Stimulated activated CD4-positive, alpha-beta T cell treated with anti-CD3 and anti-CD28 coated beads, TNF-alpha, amount 100 ng/mL, for 48 hours (primary cell): ENCODE results near the gene DGLUCY.
"Not testable (repeated sequence)": the region's sequence is repeated elsewhere in the genome, so short reads cannot be mapped to it uniquely, and the experiment has no call there.

Source experiments
- DNase-seq, 3 donors: peaks; one replicate each; pipeline ENCODE4 v3.0.0-alpha.2; 2020; ENCODE audit warnings: low read depth in 3 of 3

Gene DGLUCY

GRCh38 chr14:91108941-91109611 lies 4.8 kb upstream of the DGLUCY start:
- no peak for DNase-seq

GRCh38 chr14:91111443-91111842 lies 2.4 kb upstream of the DGLUCY start:
- no peak for DNase-seq

DNA sequence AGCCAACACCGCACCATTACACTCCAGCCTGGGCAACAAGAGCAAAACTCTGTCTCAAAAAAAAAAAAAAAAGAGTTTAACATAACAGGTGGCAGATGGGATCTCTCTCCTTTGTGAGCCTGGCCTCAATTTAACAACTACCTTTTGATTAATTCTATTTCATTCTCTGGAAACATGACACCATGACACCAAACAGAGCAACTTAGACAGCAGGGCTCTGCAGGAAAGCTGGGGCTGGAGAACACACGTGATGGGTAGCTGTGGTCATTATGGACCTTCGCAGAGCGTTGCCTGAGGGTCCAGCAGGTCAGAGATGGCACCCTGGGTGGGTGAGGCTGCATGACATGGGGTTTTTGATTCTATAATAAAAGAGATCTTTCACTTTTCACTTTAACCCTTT lies 1.7 kb upstream of the DGLUCY start:
- DNase-seq, result no peak

DNA sequence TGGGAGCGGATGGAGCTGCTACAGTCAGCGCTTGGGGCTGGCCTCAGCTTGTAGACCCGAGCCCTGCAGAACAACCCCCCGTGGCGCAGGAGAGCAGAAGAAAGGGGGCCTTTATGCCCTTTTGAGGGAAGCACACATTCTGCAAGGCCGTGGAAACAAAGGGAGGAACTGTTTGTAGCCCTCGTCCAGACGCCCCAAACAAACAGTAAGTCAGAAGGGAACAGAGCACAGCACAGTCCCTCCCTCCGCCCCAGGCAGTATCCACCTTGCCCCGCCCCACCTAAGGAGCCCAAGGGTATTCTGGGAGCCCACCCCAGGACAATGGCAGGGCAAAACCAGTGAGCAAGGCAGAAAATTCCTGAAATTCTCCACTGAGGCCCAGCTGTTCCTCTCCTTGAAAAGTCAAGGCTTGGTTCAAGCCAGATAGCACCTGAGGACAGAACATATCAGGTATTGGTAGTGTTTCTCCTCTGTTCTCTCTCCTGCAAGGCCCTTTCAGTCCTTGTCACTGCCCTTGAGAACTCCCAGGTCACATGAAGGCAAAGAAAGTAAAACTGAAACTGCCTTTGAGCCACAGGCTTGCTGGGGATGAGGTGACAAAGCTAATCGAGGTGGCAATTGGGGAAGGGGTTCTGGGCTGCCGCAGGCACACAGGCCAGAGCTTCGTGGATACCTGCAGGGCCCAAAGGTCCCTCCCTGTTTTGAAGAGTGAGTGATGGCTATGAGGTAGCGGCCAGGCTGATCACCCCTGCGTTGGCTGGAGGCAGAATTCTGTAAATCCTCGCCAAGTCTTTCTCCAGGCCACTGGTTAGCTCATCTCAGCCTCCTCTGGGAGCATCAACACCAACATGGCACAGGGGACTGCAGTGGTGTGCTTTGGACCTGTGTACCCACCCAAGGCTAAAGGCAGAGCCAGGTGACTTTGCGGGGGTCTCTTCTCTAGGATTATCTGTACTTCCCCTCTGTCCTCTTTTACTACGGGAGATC lies 499 bp downstream of the DGLUCY start:
- peak in 2 of 3 donors; percentile 33 to 55 for DNase-seq

- no peak for DNase-seq
These were observed 2.3 kb downstream of the DGLUCY start for GRCh38 chr14:91115986-91116770.

- peak in 1 of 3 donors; percentile 34 for DNase-seq
These were observed 3.2 kb downstream of the DGLUCY start for GRCh38 chr14:91116913-91117588.

DNA sequence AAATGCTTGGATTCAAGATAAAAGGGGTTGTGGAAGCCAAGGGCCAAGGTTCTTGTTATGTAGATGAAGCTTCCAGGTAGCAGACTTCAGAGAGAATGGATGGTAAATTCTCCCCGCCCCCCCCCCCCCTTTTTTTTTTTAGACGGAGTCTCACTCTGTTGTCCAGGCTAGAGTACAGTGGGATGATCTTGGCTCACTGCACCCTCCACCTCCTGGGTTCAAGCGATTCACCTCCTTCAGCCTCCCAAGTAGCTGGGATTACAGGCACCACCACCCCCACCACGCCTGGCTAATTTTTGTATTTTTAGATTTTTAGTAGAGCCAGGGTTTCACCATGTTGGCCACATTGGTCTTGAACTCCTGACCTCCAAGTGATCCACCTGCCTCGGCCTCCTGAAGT lies 4.1 kb downstream of the DGLUCY start:
- DNase-seq, result no peak

GRCh38 chr14:91118511-91119068 lies 4.7 kb downstream of the DGLUCY start:
- no peak for DNase-seq

DNA sequence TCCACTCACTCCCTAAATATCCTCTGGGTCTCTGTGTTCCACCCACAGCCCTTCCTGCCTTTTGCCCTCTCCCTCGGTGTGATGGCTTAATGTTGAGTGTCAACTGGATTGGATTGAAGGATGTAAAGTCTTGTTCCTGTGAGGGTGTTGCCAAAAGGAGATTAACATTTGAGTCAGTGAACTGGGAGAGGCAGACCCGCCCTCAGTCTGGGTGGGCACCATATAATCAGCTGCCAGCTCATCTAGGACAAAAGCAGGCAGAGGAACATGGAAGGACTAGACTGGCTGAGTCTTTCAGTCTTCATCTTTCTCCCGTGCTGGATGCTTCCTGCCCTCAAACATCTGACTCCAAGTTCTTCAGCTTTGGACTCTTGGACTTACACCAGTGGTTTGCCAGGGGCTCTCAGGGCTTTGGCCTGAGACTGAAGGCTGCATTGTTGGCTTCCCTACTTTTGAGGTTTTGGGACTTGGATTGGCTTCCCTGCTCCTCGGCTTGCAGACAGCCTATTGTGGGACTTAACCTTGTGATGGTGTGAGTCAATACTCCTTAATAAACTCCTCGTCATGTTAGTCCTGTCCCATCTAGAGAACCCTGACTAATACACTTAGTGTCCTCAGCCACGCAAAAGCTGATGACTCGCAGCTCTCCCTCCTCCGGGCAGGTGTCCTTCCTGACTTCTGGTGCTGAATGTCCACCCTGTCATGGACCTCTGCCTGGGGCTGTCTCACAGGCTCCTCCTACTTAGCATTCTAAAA lies 5.9 kb downstream of the DGLUCY start:
- no peak for DNase-seq

- DNase-seq, result no peak
These were observed 9.3 kb downstream of the DGLUCY start for GRCh38 chr14:91123201-91123600.

DNA sequence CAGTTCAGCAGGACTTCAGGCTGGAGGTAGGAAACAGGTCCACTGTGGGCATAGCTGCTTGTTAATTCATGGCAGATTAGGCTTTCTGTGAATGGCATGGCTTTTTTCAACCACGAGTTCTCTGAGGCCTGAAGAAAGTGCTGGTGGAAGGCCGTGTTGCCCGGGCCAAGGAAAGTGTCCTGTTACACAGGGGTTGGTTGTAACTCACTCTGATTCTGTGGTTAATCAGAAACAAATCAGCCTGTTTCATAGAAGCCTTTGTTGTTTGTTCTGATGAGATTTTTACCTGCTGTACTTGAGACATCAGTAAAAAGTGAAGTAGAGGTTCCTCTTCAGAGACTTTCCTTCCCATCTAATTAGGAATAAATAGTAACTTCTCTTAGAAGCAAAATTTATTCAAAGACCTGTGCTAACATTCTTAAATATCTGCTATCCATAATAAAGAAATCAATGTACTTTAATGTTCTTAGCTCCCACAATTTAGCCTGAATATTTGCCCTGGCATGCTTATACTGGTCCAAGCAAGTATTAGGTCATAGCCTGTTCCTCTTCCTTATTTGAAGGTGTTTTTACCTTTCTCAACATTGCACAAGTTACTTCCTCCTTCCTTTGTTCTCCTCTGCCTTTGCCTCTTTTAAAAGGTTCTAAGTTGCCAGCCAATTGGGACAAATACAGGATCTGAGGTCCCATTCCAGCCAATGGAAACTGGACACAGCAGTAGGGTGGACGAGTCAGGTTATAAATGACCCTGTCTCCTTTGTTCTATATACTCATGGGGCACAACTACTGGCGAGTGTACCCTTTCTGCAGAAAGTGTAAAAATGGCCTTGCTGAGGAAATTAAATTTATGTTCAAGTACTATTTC lies 10.8 kb downstream of the DGLUCY start:
- DNase-seq, result not testable (repeated sequence)

DNA sequence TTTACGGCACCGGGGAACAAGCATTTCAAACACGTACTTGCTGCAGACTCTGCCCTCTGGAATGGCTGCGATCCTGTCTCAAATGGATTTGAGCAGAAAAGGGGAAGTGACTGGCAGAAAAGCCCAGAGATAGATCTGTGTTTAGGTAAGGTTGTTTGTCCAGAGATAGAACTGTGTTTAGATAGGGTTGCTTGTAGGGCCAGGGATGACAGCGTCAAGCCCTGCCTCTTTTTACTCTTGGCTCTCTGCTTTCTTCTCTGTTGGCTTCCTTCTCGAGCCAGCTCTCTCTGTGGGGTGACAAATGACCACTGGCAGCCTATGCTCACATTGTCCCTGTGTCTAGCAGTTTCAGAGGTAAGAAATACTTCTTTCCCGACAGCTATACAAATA lies 11.4 kb downstream of the DGLUCY start:
- no peak for DNase-seq

DNA sequence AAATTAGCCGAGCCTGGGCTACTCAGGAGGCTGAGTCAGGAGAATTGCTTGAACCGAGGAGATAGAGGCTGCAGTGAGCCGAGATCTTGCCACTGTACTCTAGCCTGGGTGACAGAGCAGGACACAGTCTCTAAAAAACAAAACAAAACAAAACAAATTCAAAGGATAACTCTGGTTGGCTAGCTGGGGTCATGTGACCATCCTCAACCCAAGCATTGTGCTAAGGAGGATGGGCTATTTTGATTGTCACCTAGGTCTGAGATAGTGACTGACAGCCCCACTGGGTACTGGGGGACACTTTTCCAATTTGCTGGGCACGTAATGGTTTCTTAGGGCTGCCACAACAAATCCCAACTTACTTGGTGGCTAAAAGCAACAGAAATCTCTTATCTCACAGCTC lies 11.9 kb downstream of the DGLUCY start:
- DNase-seq, result no peak

DNA sequence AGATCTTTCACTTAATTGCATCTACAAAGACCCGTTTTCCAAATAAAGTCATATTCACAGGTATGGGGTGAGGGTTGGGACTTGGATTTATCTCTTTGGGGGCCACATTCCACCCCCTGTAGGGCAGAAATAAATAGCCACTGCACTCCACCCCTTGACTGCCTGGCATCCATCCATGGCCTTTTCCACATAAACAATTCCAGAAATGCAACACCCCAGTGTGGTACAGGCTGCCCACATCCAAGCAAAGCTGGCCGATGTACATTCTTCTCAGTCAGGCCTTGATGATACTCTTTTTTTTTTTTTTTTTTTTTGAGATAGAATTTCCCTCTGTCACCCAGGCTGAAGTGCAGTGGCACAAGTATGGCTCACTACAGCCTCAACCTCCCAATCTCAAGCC lies 12.9 kb downstream of the DGLUCY start:
- no peak for DNase-seq

- no peak for DNase-seq
These were observed 13.5 kb downstream of the DGLUCY start for GRCh38 chr14:91127401-91127801.

DNA sequence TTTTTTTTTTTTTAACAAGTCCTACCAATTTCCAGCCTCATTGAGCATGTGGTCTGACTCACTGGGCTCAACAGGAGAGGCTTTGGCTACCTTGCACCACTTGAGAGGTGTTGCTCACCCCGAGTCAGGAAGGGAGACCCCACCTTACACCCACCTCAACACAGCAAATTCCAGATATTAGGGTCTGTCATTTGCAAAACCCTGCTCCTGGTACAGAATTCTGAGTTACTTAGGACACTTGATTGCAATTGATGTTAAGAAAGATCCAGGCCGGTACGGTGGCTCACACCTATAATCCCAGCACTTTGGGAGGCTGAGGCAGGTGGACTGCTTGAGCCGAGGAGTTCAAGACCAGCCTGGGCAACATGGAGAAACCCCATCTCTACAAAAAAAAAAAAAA lies 14.1 kb downstream of the DGLUCY start:
- no peak for DNase-seq

DNA sequence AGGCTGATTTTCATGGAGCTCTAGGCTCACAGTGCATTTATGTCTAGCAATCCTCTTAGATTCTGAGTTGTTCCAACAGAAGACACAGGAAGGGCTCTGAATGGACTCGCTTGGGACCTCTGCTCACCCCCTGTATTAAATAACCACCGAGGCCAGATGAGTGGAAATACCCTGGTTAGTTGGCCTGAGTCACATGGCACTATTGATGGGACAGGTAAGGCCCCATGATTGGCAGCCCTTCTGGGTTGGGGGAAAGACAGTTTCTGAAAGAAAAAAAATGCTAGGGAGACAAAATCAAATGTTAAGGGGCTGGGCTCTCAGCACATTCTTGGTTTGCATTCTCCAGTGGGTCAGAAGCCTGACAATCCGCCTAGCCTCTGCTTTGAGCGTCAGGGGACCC lies 14.8 kb downstream of the DGLUCY start:
- DNase-seq, result no peak

DNA sequence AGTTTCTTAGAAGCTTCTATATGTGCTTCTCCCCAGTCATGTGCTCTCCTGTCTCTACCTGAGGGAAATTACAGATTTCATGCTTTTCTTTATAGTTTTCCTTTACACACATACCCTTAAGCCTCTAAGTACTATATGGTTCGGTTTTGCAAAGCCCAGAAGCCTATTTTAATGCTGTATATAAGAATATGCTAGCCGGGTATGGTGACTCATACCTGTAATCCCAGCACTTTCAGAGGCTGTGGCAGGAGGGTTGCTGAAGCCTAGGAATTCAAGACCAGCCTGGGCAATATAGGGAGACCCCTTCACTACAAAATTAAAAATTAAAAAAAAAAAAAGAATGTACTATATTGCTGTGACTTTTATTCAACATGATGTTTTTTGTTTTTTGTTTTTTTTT lies 15.4 kb downstream of the DGLUCY start:
- DNase-seq, result no peak

DNA sequence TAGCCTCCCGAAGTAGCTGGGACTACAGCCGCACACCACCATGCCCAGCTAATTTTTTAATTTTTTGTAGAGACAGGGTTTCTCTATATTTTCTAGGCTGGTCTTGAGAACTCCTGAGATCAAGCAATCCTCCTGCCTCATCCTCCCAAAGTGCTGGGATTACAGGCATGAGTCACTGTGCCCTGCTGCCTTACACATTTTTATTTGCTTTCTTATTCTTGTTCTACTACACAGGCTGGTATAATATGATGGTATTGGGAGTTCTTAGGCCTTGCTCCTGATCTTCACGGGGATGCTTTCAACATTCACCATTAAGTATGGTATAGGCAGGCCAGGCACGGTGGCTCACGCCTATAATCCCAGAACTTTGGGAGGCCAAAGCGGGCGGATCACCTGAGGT lies 21.2 kb downstream of the DGLUCY start:
- no peak for DNase-seq
